Left renal cortex interstitium (tissue), 4 donors: Measurements from ENCODE around the gene GRM8. TPM values are rescaled to one million over a fixed set of nuclear protein-coding genes. Genes with fewer than 3 reads are reported as not detected.

Experiments
- DNase-seq, 4 donors: peaks; one replicate each; pipeline ENCODE4 v3.0.0-alpha.2; 2013; ENCODE audit warnings: low read depth in 4 of 4, low spot score in 2 of 4, missing footprints in 1 of 4
- polyA plus RNA-seq, 4 donors: library from polyadenylated mRNA; unstranded; fragments of 120-200 nt; gene quantifications; one replicate each; pipeline ENCODE4 v1.2.1, GENCODE V29; 2013; ENCODE audit not compliant: insufficient read length in 4 of 4

The GRM8 gene
- polyA plus RNA-seq, 4 donors = 7.4 to 8.4 (median 7.7) TPM

- DNase-seq = no peak
Observed at GRCh38 chr7:126574276-126575250, 678.2 kb downstream of the GRM8 start.

- no peak for DNase-seq
Observed at GRCh38 chr7:126570845-126571244, 681.9 kb downstream of the GRM8 start.

DNA sequence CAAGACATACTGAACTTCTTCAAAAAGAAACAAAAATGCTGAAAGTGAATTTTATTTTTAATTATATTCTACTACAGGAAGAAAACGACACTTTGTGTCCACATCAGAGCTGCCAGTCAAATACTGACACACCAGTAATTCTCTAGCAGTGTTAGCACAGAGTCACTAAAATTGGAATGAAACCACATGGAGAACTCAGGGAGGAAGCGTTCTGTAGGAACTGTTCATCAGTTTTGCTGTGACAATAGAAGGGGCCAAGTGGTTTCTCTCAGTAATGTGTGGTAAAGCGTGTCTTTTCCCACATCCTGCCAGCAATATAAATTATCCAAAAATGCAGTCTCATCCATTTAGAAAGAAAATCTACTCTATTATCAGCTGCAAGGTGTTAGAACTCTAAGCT, 683.3 kb downstream of the GRM8 start:
- DNase-seq = no peak

GRCh38 chr7:126557271-126557670, 695.5 kb downstream of the GRM8 start:
- DNase-seq = no peak

DNA sequence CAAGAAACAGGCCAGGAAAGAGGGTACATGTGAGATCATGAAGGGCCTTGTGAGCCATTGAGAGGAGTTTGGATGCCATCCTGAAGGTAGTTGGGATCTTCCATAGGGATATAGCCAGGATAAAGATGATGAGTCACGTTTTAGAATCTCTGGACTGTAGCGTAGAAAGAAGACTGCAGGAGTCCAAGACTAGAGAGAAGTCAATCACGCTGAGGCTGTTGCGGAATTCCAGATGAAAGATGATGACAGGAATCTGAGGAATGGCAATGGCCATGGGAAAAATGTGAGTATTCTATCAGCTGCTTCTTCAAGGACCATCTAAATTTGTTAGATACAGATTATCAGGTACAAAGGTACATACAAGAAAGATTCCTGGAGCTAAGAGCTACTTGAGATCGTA, 711.3 kb downstream of the GRM8 start:
- no peak for DNase-seq

DNA sequence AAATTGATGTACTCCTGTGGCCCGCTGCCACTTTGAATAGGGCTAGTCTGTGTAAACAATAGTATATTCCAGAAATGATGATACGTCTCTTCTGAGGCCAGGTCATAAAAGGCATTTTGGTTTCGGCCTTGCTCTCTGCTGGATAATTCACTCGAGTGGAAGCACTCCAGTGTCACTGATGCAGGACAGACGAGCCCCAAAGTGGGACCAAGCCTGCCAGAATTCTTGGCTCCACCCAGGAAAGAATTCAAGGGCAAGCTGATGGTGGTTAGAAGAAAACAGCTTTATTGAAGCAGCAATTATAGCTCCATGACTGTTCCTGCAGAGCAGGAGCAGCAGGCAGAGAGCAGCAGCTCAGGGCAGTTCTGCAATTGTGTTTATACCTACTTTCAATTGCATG, 717.6 kb downstream of the GRM8 start:
- no peak for DNase-seq

GRCh38 chr7:126533715-126534114, 719.0 kb downstream of the GRM8 start:
- DNase-seq = no peak

GRCh38 chr7:126529833-126530232, 722.9 kb downstream of the GRM8 start:
- DNase-seq = no peak

GRCh38 chr7:126529254-126529653, 723.5 kb downstream of the GRM8 start:
- DNase-seq = no peak

DNA sequence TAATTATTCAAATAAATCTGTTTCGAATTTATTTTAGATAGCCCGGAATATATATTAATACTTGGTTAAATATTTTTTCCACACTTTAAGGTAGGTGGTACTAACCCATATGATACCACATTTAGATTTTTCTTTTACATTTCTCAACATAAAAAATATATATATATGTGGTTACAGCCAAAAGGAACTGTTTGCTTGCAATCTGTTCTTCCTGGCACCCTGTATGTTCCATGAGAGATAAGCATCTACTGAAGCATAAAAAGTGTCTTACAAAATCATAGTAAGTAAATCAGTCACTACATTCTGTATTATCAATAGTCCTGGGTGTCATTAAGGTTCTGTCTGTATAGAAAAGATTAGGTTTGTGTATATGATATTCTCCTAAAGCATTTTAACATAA, 726.8 kb downstream of the GRM8 start:
- no peak for DNase-seq

DNA sequence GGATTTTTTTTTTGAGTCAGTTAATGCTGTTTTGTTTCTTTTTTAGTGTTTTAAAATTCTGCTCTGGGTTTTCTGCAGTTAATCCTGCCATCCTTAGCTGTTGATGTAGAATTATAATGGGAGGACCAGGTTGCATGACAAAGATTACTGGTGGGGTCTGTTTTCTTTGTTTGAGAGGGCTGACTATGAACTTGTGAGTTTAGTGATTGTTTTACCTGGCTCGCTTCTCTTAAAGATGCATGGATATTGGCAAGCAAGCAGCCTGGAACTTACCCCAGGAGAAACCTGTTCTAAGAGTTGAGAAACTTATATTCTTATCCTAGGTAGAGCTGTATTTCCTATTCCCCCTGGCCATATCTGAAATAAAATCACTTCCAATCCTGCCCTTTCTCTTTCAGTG, 727.8 kb downstream of the GRM8 start:
- DNase-seq = no peak

DNA sequence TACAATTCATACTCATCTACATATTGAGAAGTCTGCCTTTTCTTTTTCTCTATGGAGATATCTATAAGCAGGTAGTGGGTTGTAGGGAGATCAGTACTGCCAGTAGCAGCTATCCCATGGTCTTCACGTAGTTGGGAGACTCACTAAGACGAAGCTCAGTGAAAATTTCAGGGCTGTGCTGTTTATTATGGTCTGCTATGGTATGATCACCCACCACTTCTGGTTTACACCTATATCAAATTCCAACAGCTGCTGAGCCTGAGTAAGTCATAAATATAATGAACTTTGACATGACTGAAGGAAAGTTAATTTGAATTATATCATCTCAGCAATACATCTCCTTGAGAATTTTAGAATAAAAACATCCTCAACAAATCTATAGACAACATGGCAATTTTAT, 741.7 kb downstream of the GRM8 start:
- DNase-seq = no peak

- DNase-seq = no peak
Observed at GRCh38 chr7:126501617-126502016, 751.1 kb downstream of the GRM8 start.

- no peak for DNase-seq
Observed at GRCh38 chr7:126499481-126499880, 753.3 kb downstream of the GRM8 start.

- no peak for DNase-seq
Observed at GRCh38 chr7:126495733-126496132, 757.0 kb downstream of the GRM8 start.

DNA sequence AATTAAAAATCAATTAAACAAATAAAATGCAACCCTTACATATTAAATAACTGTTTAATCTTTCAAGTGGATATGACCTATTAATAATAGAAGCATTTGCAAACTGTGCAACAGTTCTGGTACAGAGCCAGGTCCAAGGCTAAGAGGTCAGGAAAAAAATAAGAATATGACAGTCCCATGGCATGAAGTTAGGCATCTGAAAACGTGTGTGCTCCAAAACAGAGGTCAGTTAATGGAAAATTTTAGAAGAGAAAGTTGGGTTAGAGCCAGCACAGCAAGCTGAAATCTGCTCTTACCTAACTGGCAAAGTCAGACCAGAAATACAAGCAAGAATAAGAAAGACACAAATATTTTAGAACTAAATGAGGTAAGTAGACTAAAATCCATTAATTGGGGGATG, 757.7 kb downstream of the GRM8 start:
- no peak for DNase-seq

GRCh38 chr7:126493801-126494200, 758.9 kb downstream of the GRM8 start:
- DNase-seq = no peak

DNA sequence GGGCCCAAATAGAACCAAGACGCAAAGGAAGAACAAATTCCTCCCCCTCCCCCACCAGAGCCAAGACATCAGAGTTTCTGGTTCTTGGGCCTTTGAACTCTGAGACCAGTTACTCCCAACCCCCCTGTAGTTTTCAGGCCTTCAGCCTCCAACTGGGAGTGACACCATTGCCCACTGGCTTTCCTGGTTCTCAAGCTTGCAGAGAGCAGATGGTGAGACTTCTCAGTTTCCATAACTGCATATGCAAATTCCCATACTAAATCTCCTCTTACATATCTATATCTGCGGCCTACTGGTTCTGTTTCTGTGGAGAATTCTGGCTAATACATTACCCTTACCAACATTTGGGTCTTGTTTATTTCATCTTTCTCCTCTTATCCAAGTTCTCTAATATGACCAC, 762.9 kb downstream of the GRM8 start:
- no peak for DNase-seq

DNA sequence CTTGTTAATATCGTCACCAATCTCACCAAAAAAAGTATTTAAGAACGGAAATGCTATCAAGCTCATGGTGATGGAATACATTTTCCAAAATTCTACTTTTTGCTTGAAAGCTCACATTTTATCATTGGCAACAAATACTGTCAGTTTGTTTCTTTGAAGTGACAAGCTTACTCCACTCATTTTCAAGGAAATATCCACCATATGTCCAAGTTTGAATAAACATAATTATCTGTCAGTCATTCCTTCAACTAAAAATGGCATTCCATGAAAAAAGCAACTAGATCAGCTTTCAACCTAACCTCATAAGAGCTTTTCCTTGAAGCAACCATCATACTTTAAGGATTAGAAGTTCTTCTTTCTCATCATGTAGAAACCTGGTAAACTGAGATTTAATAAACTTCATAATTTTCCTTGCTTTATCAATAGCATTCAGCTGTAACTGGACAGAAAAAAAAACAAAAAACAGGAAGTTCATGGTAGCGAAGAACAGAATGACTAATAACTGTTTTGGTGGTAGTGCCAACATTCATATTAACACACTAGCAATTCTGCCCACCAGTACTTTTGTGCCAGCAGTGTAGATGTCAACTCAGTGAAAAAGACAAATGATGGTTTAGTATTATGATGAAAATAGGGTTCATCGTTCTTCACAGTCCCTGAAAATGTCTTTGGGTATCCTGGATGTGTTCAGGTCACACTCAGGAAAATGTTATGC, 764.9 kb downstream of the GRM8 start:
- no peak for DNase-seq

DNA sequence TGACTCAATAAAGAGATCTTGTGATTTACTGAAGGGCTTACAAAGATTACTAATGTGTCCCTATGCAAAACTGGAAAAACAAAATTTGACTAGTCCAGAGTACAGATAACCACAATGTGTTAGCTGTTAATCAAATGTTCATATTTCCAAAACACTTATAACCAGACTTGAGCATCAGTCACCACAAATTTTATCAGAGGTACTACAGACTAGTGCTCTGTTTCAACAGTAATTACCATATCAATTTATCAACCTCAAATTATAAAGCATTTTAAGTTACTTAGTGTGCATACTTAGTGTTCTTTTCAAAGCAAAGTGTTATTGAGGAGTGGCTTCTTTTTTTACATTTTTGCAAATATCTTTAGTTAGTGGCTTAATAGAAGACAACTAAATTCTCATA, 765.9 kb downstream of the GRM8 start:
- no peak for DNase-seq

DNA sequence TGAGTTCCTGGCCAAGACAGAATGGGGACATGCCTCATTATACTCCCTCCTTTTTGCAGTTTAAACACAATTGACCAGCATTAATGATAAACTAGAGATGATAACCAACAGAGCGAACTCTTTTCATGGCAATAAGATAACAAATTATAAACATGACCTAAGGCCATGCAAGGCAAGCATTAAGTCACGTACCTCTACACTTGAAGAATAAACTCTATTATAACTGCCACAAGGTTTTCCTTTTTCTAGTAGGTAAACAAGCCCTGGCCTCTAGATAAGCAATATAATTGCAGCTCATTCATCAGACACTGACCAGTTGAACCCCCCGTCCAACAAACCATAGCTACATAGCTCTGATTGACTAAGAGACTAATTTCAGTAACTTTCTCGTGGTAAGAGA, 767.0 kb downstream of the GRM8 start:
- DNase-seq = no peak

GRCh38 chr7:126483972-126484371, 768.8 kb downstream of the GRM8 start:
- no peak for DNase-seq
